KMS-11 (cell line): ENCODE data around the gene F8.
"Not testable (repeated sequence)": the region's sequence is repeated elsewhere in the genome, so short reads cannot be mapped to it uniquely, and the experiment has no call there.

Experiments
- H2AFZ ChIP-seq: fragments of 200-600 bp; sonication (generic); 2 replicates; pipeline ENCODE4 v1.6.1; 2016; ENCODE audit warnings: antibody characterized with exemption, mixed run types, low read depth
- H3K27ac ChIP-seq: fragments of 200-600 bp; sonication (generic); 2 replicates; pipeline ENCODE4 v1.6.1; 2016; ENCODE audit warnings: mild to moderate bottlenecking, mixed run types
- H3K27me3 ChIP-seq: fragments of 200-600 bp; sonication (generic); 2 replicates; pipeline ENCODE4 v1.6.1; 2017; ENCODE audit warnings: mild to moderate bottlenecking, low read depth, mixed run types, moderate library complexity; ENCODE audit not compliant: insufficient read depth
- H3K36me3 ChIP-seq: fragments of 200-600 bp; sonication (generic); 2 replicates; pipeline ENCODE4 v1.6.1; 2017; ENCODE audit warnings: mild to moderate bottlenecking, mixed run types; ENCODE audit not compliant: insufficient read depth
- H3K4me1 ChIP-seq: fragments of 200-600 bp; sonication (generic); 2 replicates; pipeline ENCODE4 v1.6.1; 2016; ENCODE audit warnings: mild to moderate bottlenecking, low read depth, mixed run types; ENCODE audit not compliant: poor library complexity, severe bottlenecking
- H3K4me2 ChIP-seq: fragments of 200-600 bp; sonication (generic); 2 replicates; pipeline ENCODE4 v1.7.0; 2016; ENCODE audit warnings: mild to moderate bottlenecking, mixed run types
- H3K4me3 ChIP-seq: fragments of 200-600 bp; sonication (generic); IDR thresholded peaks from 2 replicates; pipeline ENCODE4 v1.6.1; 2017; ENCODE audit warnings: low read depth, low read length, mixed read lengths; ENCODE audit not compliant: insufficient read depth
- H3K79me2 ChIP-seq: fragments of 200-600 bp; sonication (generic); 2 replicates; pipeline ENCODE4 v1.6.1; 2016; ENCODE audit warnings: low read depth, mixed run types; ENCODE audit not compliant: insufficient read depth
- H3K9ac ChIP-seq: fragments of 200-600 bp; sonication (generic); 2 replicates; pipeline ENCODE4 v1.6.1; 2016; ENCODE audit warnings: mild to moderate bottlenecking, mixed run types
- H4K20me1 ChIP-seq: fragments of 200-600 bp; sonication (generic); 2 replicates; pipeline ENCODE4 v1.6.1; 2016; ENCODE audit warnings: mild to moderate bottlenecking, mixed run types; ENCODE audit not compliant: insufficient read depth
- CTCF ChIP-seq: fragments of 200-600 bp; sonication (generic); conservative IDR thresholded peaks from 2 replicates; pipeline ENCODE4 v1.6.1; 2017; ENCODE audit warnings: low read depth, mild to moderate bottlenecking, antibody characterized with exemption, low read length, moderate library complexity, mixed read lengths

F8 gene

GRCh38 chrX:155006379-155006778 is 16.1 kb downstream of the F8 start:
- not testable (repeated sequence) for H3K4me2 ChIP-seq, H3K27ac ChIP-seq, H3K9ac ChIP-seq, H3K36me3 ChIP-seq, H4K20me1 ChIP-seq, H3K27me3 ChIP-seq, H3K4me1 ChIP-seq, H2AFZ ChIP-seq, H3K4me3 ChIP-seq, H3K79me2 ChIP-seq

- H3K27me3 ChIP-seq: no peaks in the 10 kb centered on the region
- H3K36me3 ChIP-seq: no peaks in the 10 kb centered on the region
- no peak overlapping the region for H2AFZ ChIP-seq
Measured at GRCh38 chrX:155005190-155005589, 17.3 kb downstream of the F8 start.

GRCh38 chrX:155001873-155002272 is 20.6 kb downstream of the F8 start:
- no peak for TF ChIP-seq CTCF
- no peaks in the 10 kb centered on the region for H3K27me3 ChIP-seq
- no peak overlapping the region for H3K27ac ChIP-seq
- no peak overlapping the region for H3K4me3 ChIP-seq
- H2AFZ ChIP-seq: no peak overlapping the region
- no peaks in the 10 kb centered on the region for H3K36me3 ChIP-seq
- no peak overlapping the region for H3K4me2 ChIP-seq
- no peaks in the 10 kb centered on the region for H3K4me1 ChIP-seq
- H3K79me2 ChIP-seq: no peaks in the 10 kb centered on the region
- no peak overlapping the region for H3K9ac ChIP-seq
- H4K20me1 ChIP-seq: no peaks in the 10 kb centered on the region

More at GRCh38 chrX:155005190-155005589, 17.3 kb downstream of the F8 start:
- no peak overlapping the region for H3K27ac ChIP-seq
- TF ChIP-seq CTCF: no peak
- no peaks in the 10 kb centered on the region for H4K20me1 ChIP-seq
- no peaks in the 10 kb centered on the region for H3K79me2 ChIP-seq
- H3K4me3 ChIP-seq: no peak overlapping the region
- no peaks in the 10 kb centered on the region for H3K4me1 ChIP-seq
- H3K9ac ChIP-seq: no peak overlapping the region
- H3K4me2 ChIP-seq: no peak overlapping the region

- no peak for TF ChIP-seq CTCF
- Histone ChIP-seq H3K27ac (no peak overlapping the region), H2AFZ (no peak overlapping the region), H3K4me1 (no peaks in the 10 kb centered on the region), H3K4me2 (no peak overlapping the region), H4K20me1 (no peaks in the 10 kb centered on the region), H3K27me3 (no peaks in the 10 kb centered on the region), H3K4me3 (no peak overlapping the region), H3K9ac (no peak overlapping the region), H3K79me2 (no peaks in the 10 kb centered on the region), H3K36me3 (no peaks in the 10 kb centered on the region)
Measured at GRCh38 chrX:155000841-155001240, 21.7 kb downstream of the F8 start.

- H4K20me1 ChIP-seq: no peaks in the 10 kb centered on the region
- H3K4me3 ChIP-seq: no peak overlapping the region
- no peak overlapping the region for H3K27ac ChIP-seq
- H3K36me3 ChIP-seq: no peaks in the 10 kb centered on the region
- no peaks in the 10 kb centered on the region for H3K79me2 ChIP-seq
- H3K4me1 ChIP-seq: no peaks in the 10 kb centered on the region
- H3K27me3 ChIP-seq: no peaks in the 10 kb centered on the region
- no peak overlapping the region for H2AFZ ChIP-seq
- no peak overlapping the region for H3K9ac ChIP-seq
- no peak for TF ChIP-seq CTCF
- no peak overlapping the region for H3K4me2 ChIP-seq
Measured at GRCh38 chrX:154998204-154998880, 24.2 kb downstream of the F8 start.
